ENCODE results near the gene MROH9.
"Not testable (repeated sequence)": the region's sequence is repeated elsewhere in the genome, so short reads cannot be mapped to it uniquely, and the experiment has no call there.

Gene MROH9

GRCh38 chr1:170935231-170935630 is at the start of gene MROH9:
TSS of gene MROH9 (plus strand) at chr1:170935534. CDS start at chr1:170945557, 10,023 bp downstream.
- DNase-seq (ENCODE audit: low read depth, low spot score), result no peak

GRCh38 chr1:170885551-170885950 is 49.8 kb upstream of the MROH9 start:
- DNase-seq (ENCODE audit: low read depth, low spot score), result no peak

- DNase-seq (ENCODE audit: low read depth, low spot score), result no peak
Observed at GRCh38 chr1:170886460-170886859, 48.9 kb upstream of the MROH9 start.

GRCh38 chr1:170887726-170888125 is 47.6 kb upstream of the MROH9 start:
- no peak for DNase-seq (ENCODE audit: low read depth, low spot score)

- DNase-seq (ENCODE audit: low read depth, low spot score), result no peak
Observed at GRCh38 chr1:170891872-170892271, 43.5 kb upstream of the MROH9 start.

- no peak for DNase-seq (ENCODE audit: low read depth, low spot score)
Observed at GRCh38 chr1:170893655-170894297, 41.6 kb upstream of the MROH9 start.

GRCh38 chr1:170903961-170904360 is 31.4 kb upstream of the MROH9 start:
- DNase-seq (ENCODE audit: low read depth, low spot score), result no peak

GRCh38 chr1:170908942-170909341 is 26.4 kb upstream of the MROH9 start:
- no peak for DNase-seq (ENCODE audit: low read depth, low spot score)

- DNase-seq (ENCODE audit: low read depth, low spot score), result no peak
Observed at GRCh38 chr1:170910273-170910672, 25.1 kb upstream of the MROH9 start.

- DNase-seq (ENCODE audit: low read depth, low spot score), result no peak
Observed at GRCh38 chr1:170917373-170917772, 18.0 kb upstream of the MROH9 start.

- not testable (repeated sequence) for DNase-seq (ENCODE audit: low read depth, low spot score)
Observed at GRCh38 chr1:170924656-170925055, 10.7 kb upstream of the MROH9 start.

- DNase-seq (ENCODE audit: low read depth, low spot score), result no peak
Observed at GRCh38 chr1:170927955-170928840, 7.1 kb upstream of the MROH9 start.

- DNase-seq (ENCODE audit: low read depth, low spot score), result no peak
Observed at GRCh38 chr1:170929412-170929834, 5.9 kb upstream of the MROH9 start.

GRCh38 chr1:170929835-170930554 is 5.3 kb upstream of the MROH9 start:
- DNase-seq (ENCODE audit: low read depth, low spot score), result peak; percentile 34

GRCh38 chr1:170931650-170932049 is 3.7 kb upstream of the MROH9 start:
- DNase-seq (ENCODE audit: low read depth, low spot score), result no peak

- no peak for DNase-seq (ENCODE audit: low read depth, low spot score)
Observed at GRCh38 chr1:170932236-170932635, 3.1 kb upstream of the MROH9 start.

GRCh38 chr1:170938281-170938680 is 2.9 kb downstream of the MROH9 start:
- no peak for DNase-seq (ENCODE audit: low read depth, low spot score)

- no peak for DNase-seq (ENCODE audit: low read depth, low spot score)
Observed at GRCh38 chr1:170939476-170939875, 4.1 kb downstream of the MROH9 start.

GRCh38 chr1:170951744-170952143 is 16.4 kb downstream of the MROH9 start:
- not testable (repeated sequence) for DNase-seq (ENCODE audit: low read depth, low spot score)

- DNase-seq (ENCODE audit: low read depth, low spot score), result no peak
Observed at GRCh38 chr1:170959385-170959784, 24.1 kb downstream of the MROH9 start.

- DNase-seq (ENCODE audit: low read depth, low spot score), result no peak
Observed at GRCh38 chr1:170964506-170964905, 29.2 kb downstream of the MROH9 start.

Measured in brain pericyte (primary cell).